ENCODE data around the gene SCD5.

The SCD5 gene

GRCh38 chr4:82741188-82741587 is 57.4 kb downstream of the SCD5 start:
- Histone ChIP-seq H3K9me3 (ENCODE audit: control insufficient read depth, low read length) (no peaks in the 10 kb centered on the region), H3K27ac (no peak overlapping the region), H2AFZ (no peak overlapping the region), H3K4me3 (ENCODE audit: low read depth, low read length) (no peak overlapping the region), H3K79me2 (no peaks in the 10 kb centered on the region), H3K27me3 (ENCODE audit: control insufficient read depth, insufficient read depth, low read length) (no peaks in the 10 kb centered on the region), H3K4me2 (ENCODE audit: low read length) (no peak overlapping the region), H3K4me1 (no peaks in the 10 kb centered on the region), H3K9ac (no peak overlapping the region), H3K36me3 (ENCODE audit: control insufficient read depth, insufficient read depth, low read length) (no peaks in the 10 kb centered on the region)
- TF ChIP-seq CTCF (IDR thresholded peaks at IDR 0.05), result no peak

DNA sequence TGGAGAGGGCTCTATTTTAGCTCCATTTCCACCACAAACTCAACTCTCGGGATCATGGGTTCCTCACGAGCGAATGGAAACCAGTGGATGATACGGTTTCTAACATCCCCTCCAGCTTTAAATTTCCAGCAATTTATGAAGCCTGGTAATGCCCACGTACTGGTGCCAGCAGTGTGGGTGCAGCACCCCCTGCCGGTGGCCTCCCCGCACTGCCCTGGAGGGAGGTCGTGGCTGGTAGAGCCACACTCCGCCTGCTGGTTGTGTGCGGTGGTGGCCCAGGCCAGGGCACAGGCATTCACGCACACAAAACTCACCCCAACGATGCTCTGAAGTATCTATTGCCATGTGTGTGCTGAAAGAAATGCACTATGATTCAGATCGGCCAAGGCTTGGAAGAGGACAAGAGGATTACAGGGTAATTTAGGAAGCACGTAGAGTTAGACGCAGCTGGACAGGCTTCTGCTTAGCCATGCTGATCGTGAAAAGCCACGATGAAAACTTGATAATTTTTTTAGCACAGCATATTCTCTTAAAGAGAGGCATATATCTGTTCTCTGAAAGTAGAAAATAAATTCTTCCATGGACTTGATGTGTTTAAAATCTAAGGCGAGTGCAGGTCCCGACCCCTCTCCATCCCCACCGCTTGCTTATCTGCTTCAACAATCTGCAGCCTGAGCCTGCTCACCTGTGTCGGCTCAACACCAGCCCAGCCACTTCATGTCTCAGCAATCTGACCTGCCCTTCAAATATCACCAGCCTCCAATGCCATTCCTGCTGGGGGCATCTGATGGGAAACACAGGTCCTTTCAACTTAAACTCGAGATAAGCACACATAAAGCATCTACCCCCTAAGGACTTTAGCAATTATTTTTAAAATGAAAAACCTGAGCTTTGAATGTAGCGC is 59.1 kb downstream of the SCD5 start:
- no peaks in the 10 kb centered on the region for H3K4me1 ChIP-seq
- H3K79me2 ChIP-seq, result no peaks in the 10 kb centered on the region
- H3K27me3 ChIP-seq (ENCODE audit: control insufficient read depth, insufficient read depth, low read length), result no peaks in the 10 kb centered on the region
- no peak overlapping the region for H2AFZ ChIP-seq
- no peaks in the 10 kb centered on the region for H3K36me3 ChIP-seq (ENCODE audit: control insufficient read depth, insufficient read depth, low read length)
- H3K4me3 ChIP-seq (ENCODE audit: low read depth, low read length), result no peak overlapping the region
- peak; percentile 53 for TF ChIP-seq CTCF (IDR thresholded peaks at IDR 0.05)
- no peak overlapping the region for H3K4me2 ChIP-seq (ENCODE audit: low read length)
- no peaks in the 10 kb centered on the region for H3K9me3 ChIP-seq (ENCODE audit: control insufficient read depth, low read length)
- H3K27ac ChIP-seq, result no peak overlapping the region
- no peak overlapping the region for H3K9ac ChIP-seq

GRCh38 chr4:82737354-82737753 is 61.2 kb downstream of the SCD5 start:
- H3K4me1 ChIP-seq, result no peaks in the 10 kb centered on the region
- no peaks in the 10 kb centered on the region for H3K36me3 ChIP-seq (ENCODE audit: control insufficient read depth, insufficient read depth, low read length)
- no peak overlapping the region for H3K4me2 ChIP-seq (ENCODE audit: low read length)
- no peak overlapping the region for H3K4me3 ChIP-seq (ENCODE audit: low read depth, low read length)
- H3K79me2 ChIP-seq, result no peaks in the 10 kb centered on the region
- no peaks in the 10 kb centered on the region for H3K27me3 ChIP-seq (ENCODE audit: control insufficient read depth, insufficient read depth, low read length)
- no peak for TF ChIP-seq CTCF (IDR thresholded peaks at IDR 0.05)
- H3K27ac ChIP-seq, result no peak overlapping the region
- H3K9me3 ChIP-seq (ENCODE audit: control insufficient read depth, low read length), result no peaks in the 10 kb centered on the region
- H3K9ac ChIP-seq, result no peak overlapping the region
- H2AFZ ChIP-seq, result no peak overlapping the region

DNA sequence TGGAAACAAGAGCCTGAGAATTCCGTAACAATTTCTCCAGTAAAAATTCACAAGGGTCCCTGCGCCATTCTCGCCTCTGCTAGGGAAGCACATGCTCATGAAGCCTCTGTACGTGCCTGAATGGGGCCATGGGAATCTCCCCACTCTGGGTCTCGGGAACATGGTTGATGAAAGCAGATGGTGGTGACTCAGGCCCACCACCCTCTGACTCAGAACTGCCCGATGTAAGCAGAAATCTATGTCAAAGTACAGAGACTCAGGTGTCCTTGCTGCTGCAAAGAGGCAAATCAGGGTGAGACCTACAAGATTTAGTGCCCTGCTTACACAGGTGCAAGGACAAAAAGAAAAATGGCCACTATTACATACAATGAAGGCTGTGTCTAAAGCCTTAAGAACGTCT is 65.0 kb downstream of the SCD5 start:
- H3K27ac ChIP-seq, result no peak overlapping the region
- H3K36me3 ChIP-seq (ENCODE audit: control insufficient read depth, insufficient read depth, low read length), result no peaks in the 10 kb centered on the region
- no peaks in the 10 kb centered on the region for H3K27me3 ChIP-seq (ENCODE audit: control insufficient read depth, insufficient read depth, low read length)
- TF ChIP-seq CTCF (IDR thresholded peaks at IDR 0.05), result no peak
- no peak overlapping the region for H3K4me3 ChIP-seq (ENCODE audit: low read depth, low read length)
- H3K4me2 ChIP-seq (ENCODE audit: low read length), result no peak overlapping the region
- H3K4me1 ChIP-seq, result no peaks in the 10 kb centered on the region
- H3K9ac ChIP-seq, result no peak overlapping the region
- H3K9me3 ChIP-seq (ENCODE audit: control insufficient read depth, low read length), result no peaks in the 10 kb centered on the region
- H3K79me2 ChIP-seq, result no peaks in the 10 kb centered on the region
- no peak overlapping the region for H2AFZ ChIP-seq

- Histone ChIP-seq H3K79me2 (no peaks in the 10 kb centered on the region), H2AFZ (no peak overlapping the region), H3K4me1 (no peaks in the 10 kb centered on the region), H3K4me3 (ENCODE audit: low read depth, low read length) (no peak overlapping the region), H3K4me2 (ENCODE audit: low read length) (no peak overlapping the region), H3K27me3 (ENCODE audit: control insufficient read depth, insufficient read depth, low read length) (no peaks in the 10 kb centered on the region), H3K9me3 (ENCODE audit: control insufficient read depth, low read length) (no peaks in the 10 kb centered on the region), H3K9ac (no peak overlapping the region), H3K27ac (no peak overlapping the region), H3K36me3 (ENCODE audit: control insufficient read depth, insufficient read depth, low read length) (no peaks in the 10 kb centered on the region)
- no peak for TF ChIP-seq CTCF (IDR thresholded peaks at IDR 0.05)
These were observed 70.3 kb downstream of the SCD5 start for GRCh38 chr4:82728301-82728700.

Measured in parathyroid adenoma (tissue), 2 donors.